ENCODE results near the gene TCF7L1. TPM values are rescaled to one million over a fixed set of nuclear protein-coding genes. Genes with fewer than 3 reads are reported as not detected.
A peak's percentile ranks its signal among the peaks of the same experiment; 100 is the strongest.

The TCF7L1 gene
- total and polyA plus RNA-seq, 4 donors = 12.3 to 21.5 (median 13.8) TPM

DNA sequence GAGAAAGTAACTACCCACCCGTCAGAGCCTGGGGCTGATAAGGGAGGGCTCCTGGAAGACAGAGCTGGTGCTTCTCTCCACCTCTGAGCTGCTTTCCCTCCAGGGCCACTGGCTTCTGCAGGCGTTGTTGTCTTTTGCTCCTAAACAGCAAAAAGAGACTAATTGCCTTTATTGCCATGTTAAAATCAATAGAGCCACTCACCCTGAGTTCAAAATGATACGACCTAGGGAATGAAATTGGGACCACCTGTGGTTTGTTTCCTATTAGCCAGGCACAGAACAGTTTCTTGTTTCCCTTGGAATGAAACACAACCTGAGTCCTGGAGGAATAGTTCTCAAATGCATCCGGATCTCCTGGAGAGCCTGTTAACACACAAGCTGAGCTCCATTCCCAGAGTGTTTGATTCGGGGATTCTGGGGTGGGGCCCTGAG is 45.8 kb downstream of the TCF7L1 start:
- Histone ChIP-seq H3K9ac (ENCODE audit: insufficient read depth in 1 of 2, low read length in 2 of 2) (no peak overlapping the region), H3K9me3 (ENCODE audit: control insufficient read depth in 4 of 4, insufficient read depth in 3 of 4, low read length in 3 of 4) (no peaks in the 10 kb centered on the region), H3K4me1 (ENCODE audit: control insufficient read depth in 5 of 5, insufficient read depth in 5 of 5, low read length in 5 of 5) (peaks cover 3 to 48% (median 41%) of the 10 kb centered on the region in 5 donors), H3K36me3 (ENCODE audit: control insufficient read depth in 4 of 4, insufficient read depth in 4 of 4, low read length in 4 of 4) (peaks cover 0 to 2% (median 0%) of the 10 kb centered on the region in 4 donors), H3K4me3 (no peak overlapping the region), H3K27me3 (ENCODE audit: control insufficient read depth in 3 of 3, insufficient read depth in 3 of 3, low read length in 2 of 3) (no peaks in the 10 kb centered on the region), H3K27ac (ENCODE audit: low read depth in 1 of 2, low read length in 1 of 2) (no peak overlapping the region)
- TF ChIP-seq, protein P1, sequence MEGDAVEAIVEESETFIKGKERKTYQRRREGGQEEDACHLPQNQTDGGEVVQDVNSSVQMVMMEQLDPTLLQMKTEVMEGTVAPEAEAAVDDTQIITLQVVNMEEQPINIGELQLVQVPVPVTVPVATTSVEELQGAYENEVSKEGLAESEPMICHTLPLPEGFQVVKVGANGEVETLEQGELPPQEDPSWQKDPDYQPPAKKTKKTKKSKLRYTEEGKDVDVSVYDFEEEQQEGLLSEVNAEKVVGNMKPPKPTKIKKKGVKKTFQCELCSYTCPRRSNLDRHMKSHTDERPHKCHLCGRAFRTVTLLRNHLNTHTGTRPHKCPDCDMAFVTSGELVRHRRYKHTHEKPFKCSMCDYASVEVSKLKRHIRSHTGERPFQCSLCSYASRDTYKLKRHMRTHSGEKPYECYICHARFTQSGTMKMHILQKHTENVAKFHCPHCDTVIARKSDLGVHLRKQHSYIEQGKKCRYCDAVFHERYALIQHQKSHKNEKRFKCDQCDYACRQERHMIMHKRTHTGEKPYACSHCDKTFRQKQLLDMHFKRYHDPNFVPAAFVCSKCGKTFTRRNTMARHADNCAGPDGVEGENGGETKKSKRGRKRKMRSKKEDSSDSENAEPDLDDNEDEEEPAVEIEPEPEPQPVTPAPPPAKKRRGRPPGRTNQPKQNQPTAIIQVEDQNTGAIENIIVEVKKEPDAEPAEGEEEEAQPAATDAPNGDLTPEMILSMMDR (IDR thresholded peaks at IDR 0.05; ENCODE audit: control extremely low read depth, extremely low read depth) = no peak
- 85 to 86% methylated on average over 5 of the region's 5 CpGs for WGBS, 2 donors
- DNase-seq (no peak), ATAC-seq (ENCODE audit: insufficient read depth, low FRiP score) (no peak)

GRCh38 chr2:85179541-85179940 is 46.3 kb downstream of the TCF7L1 start:
- H3K36me3 ChIP-seq (ENCODE audit: control insufficient read depth in 4 of 4, insufficient read depth in 4 of 4, low read length in 4 of 4) = peaks cover 0 to 2% (median 0%) of the 10 kb centered on the region in 4 donors
- TF ChIP-seq, protein P1 (IDR thresholded peaks at IDR 0.05; ENCODE audit: control extremely low read depth, extremely low read depth) = no peak
- no peak overlapping the region for H3K27ac ChIP-seq (ENCODE audit: low read depth in 1 of 2, low read length in 1 of 2)
- DNase-seq (peak in 1 of 3 donors; percentile 16), ATAC-seq (ENCODE audit: insufficient read depth, low FRiP score) (no peak)
- no peaks in the 10 kb centered on the region for H3K9me3 ChIP-seq (ENCODE audit: control insufficient read depth in 4 of 4, insufficient read depth in 3 of 4, low read length in 3 of 4)
- WGBS, 2 donors = 65 to 86% methylated on average over 3 of the region's 3 CpGs
- H3K4me3 ChIP-seq = no peak overlapping the region
- no peak overlapping the region for H3K9ac ChIP-seq (ENCODE audit: insufficient read depth in 1 of 2, low read length in 2 of 2)
- no peaks in the 10 kb centered on the region for H3K27me3 ChIP-seq (ENCODE audit: control insufficient read depth in 3 of 3, insufficient read depth in 3 of 3, low read length in 2 of 3)
- peaks cover 3 to 43% (median 38%) of the 10 kb centered on the region in 5 donors for H3K4me1 ChIP-seq (ENCODE audit: control insufficient read depth in 5 of 5, insufficient read depth in 5 of 5, low read length in 5 of 5)

GRCh38 chr2:85180322-85181133 is 47.3 kb downstream of the TCF7L1 start:
- DNase-seq = peak in 1 of 3 donors; percentile 24
- Histone ChIP-seq H3K36me3 (ENCODE audit: control insufficient read depth in 4 of 4, insufficient read depth in 4 of 4, low read length in 4 of 4) (peaks cover 0 to 2% (median 0%) of the 10 kb centered on the region in 4 donors), H3K4me1 (ENCODE audit: control insufficient read depth in 5 of 5, insufficient read depth in 5 of 5, low read length in 5 of 5) (peaks cover 2 to 34% (median 32%) of the 10 kb centered on the region in 5 donors), H3K27me3 (ENCODE audit: control insufficient read depth in 3 of 3, insufficient read depth in 3 of 3, low read length in 2 of 3) (no peaks in the 10 kb centered on the region), H3K9me3 (ENCODE audit: control insufficient read depth in 4 of 4, insufficient read depth in 3 of 4, low read length in 3 of 4) (no peaks in the 10 kb centered on the region), H3K4me3 (no peak overlapping the region), H3K27ac (ENCODE audit: low read depth in 1 of 2, low read length in 1 of 2) (peak overlapping the region in 1 of 2 donors; percentile 12), H3K9ac (ENCODE audit: insufficient read depth in 1 of 2, low read length in 2 of 2) (no peak overlapping the region)
- TF ChIP-seq, protein P1 (IDR thresholded peaks at IDR 0.05; ENCODE audit: control extremely low read depth, extremely low read depth) = no peak
- WGBS, 2 donors = 49 to 53% methylated on average over 12 of the region's 12 CpGs
- no peak for ATAC-seq (ENCODE audit: insufficient read depth, low FRiP score)
